Measurements from ENCODE around the gene MAP2K2.

MAP2K2 gene

DNA sequence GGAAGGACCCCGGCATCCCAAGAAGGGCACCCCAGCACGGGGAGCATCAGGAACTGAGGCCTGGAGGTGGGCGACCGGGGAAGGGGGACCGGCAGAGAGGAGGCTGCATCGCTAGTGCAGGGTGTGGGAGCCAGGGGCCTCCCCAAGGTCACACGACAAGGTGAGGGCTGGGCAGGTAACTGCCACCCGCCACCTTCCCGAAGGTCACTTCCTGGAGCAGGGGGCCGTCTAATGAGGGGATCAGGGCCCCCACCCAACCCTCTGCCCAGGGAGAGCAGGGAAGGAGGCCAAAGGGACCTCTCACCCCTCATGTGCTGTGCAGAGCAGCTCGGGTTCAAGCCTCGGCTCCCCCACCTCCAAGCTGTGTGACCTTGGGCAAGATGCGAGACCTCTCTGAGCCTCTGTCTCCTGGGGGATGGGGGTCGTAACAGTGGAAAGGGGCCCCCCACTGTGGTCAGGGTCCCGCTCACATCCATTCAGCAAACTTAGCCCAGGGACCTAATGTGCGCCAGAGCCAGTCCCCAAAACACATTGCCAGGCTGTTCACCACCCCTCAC, 63.2 kb downstream of the MAP2K2 start:
- no peak for DNase-seq (ENCODE audit: low spot score)

DNA sequence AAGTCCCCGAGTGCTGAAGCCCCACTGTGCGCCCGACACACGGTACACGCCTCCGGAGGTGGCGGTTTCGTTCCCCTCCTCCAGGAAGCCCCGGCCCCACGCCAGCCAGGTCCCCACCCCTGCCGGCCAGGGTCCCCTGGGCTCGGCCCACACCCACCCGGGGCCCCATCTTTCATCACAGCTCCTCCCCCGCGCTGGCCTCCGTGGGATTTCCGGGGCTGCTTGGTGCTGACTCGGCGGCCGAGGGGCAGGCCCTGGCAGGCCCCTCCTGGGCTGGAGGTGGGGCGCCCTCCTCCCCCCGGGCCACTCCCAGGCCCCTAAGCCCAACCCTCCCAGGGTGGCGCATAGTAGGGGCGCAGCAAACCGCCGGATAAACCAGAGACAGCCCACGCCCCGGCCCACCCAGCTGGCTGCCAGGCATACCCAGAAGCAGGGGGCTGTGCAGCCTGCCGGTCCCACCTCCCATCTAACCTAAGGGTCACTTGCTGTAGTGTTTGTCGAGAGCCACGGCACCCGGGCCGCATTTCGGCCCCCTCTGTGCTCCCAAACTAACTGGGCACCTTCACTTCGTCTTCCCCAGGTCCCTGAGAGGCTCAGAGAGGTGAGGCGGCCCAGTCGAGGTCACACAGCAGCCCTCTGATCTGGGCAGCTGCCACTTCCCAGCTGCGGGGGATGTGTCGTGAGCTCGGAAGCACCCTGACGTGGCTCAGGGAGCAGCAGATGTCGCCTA, 63.9 kb downstream of the MAP2K2 start:
- DNase-seq (ENCODE audit: low spot score): no peak

- DNase-seq (ENCODE audit: low spot score): no peak
These were observed 64.5 kb downstream of the MAP2K2 start for GRCh38 chr19:4059453-4059871.

DNA sequence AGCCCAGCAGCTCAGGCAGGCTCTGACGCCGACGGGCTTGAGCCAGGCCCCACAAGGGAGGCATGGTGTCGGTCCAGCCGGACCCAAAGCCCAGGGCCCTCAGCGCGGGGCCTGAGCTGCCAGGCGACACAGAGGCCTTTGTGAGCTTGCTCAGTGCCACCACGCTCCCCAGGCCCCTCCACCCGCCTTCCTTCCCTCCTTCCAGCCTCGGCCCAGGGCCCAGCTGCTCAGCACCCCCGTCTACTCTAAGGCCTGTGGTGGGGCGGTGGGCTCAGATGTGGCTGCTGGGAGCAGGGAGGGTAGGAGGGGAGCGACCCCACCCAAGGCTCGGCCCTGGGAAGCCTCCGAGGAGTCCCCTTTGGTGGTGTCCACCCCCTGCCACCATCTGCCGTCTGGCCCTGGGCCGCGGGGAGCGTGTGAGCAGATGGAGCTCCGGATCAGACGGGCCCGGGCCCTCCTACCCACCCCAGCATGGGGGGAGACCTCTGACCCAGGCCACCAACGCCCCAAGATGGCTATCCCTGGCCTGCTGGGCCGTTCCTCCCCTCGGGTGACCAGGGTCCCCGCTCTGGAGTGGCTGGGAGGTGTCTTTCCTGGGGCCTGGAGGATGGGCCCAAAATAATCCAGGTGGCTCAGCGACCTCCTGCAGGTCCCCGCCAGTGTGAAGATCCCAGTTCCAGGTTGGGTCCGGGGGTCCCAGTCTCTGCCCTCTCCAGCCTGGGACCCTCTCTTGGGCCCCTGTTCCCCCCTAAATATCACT, 65.0 kb downstream of the MAP2K2 start:
- no peak for DNase-seq (ENCODE audit: low spot score)

- peak; percentile 92 for DNase-seq (ENCODE audit: low spot score)
These were observed 65.8 kb downstream of the MAP2K2 start for GRCh38 chr19:4057931-4058692.

DNA sequence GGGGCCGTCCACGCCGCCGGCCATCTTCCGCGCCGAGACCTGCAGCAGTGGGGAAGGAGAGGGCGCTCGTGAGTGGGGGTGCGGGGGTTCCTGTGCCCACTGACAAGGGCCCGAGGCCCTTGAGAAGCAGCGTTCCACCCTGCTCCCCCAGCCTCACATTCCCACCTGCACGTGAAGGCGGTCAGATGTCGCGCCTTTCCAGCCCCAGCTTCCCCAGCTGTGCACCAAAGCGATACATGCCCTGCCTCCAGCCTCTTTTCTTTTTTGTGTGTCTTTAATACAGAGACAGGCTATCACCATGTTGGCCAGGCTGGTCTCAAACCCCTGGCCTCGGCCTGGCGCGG, 68.7 kb downstream of the MAP2K2 start:
- DNase-seq (ENCODE audit: low spot score): no peak

- no peak for DNase-seq (ENCODE audit: low spot score)
These were observed 69.3 kb downstream of the MAP2K2 start for GRCh38 chr19:4054441-4055208.

GRCh38 chr19:4053423-4054324, 70.2 kb downstream of the MAP2K2 start:
- DNase-seq (ENCODE audit: low spot score): no peak

DNA sequence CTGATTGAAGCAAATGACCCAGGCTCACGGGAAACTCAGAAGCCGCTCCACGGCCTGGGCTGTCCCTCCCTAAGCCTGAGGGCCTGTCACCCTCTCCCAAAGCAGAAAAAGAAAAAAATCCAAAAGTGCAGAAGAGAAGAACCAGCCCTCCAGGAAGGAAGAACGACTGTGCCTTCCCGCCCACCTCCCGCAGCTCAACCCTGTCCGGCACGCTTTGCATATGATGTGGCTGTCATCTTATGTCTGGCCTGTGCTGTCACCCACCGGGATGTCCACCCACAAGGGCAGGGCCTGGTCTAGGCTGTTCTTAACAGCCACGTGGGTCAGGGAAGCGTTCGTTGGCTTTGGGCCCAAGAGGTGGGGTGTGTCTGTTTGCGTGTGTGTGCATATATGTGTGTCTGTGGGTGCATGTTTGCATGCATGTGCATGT, 70.9 kb downstream of the MAP2K2 start:
- DNase-seq (ENCODE audit: low spot score): no peak

GRCh38 chr19:4052114-4052992, 71.6 kb downstream of the MAP2K2 start:
- DNase-seq (ENCODE audit: low spot score): peak; percentile 66

GRCh38 chr19:4051175-4052101, 72.5 kb downstream of the MAP2K2 start:
- no peak for DNase-seq (ENCODE audit: low spot score)

DNA sequence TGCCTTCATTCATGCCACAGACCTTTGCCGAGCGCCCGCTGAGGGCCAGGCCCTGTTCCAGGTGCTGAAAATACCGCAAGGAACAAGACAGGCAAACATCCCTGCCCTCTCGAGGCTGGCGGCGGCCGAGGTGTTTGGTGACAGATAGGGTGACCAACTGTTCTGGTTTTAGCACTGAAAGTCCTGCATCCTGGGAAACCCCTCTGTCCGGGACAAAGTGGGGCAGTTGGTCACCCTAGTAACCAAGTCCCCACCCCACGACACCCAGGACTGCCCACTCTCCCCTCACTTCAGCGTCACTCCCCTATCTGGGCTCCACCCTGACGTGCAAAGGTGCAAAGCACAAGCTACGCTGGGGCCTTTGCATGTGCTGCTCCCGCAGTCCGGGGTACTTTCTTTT, 74.5 kb downstream of the MAP2K2 start:
- DNase-seq (ENCODE audit: low spot score): no peak

DNA sequence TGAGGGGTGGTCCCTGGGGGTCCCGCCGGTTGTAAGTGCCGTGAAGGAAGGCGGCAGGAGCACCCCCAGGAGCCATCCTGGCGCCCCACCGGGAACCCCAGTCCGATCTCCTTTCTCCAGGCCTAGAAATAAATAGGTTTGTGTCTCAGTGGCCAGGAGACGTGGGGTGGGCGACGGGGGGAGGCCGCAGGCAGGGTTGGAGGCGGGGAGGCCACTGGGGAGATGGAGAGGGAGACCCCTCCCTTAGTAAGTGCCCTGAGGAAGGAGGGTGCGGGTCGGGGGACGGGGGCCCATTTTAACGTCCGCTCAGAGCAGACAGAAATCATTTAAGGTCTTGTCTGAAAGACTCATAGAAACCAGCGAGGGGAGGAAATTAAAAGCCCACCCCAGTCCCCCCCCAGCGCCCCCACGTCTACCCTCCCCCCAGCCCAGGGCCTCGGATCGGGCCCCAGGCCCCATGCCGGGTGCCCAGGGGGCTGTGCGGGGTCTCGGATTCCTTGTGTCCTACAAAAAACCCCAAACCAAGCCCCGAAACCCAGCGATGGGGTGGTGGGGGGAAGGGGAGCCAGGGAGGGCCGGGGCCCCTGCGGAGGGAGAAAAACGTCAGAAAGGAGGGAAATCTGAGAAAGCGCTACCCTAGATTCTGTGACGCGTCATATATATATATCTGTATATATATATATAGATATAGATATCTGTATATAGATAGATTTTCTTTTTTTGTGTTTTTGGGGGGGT, 76.8 kb downstream of the MAP2K2 start:
- no peak for DNase-seq (ENCODE audit: low spot score)

DNA sequence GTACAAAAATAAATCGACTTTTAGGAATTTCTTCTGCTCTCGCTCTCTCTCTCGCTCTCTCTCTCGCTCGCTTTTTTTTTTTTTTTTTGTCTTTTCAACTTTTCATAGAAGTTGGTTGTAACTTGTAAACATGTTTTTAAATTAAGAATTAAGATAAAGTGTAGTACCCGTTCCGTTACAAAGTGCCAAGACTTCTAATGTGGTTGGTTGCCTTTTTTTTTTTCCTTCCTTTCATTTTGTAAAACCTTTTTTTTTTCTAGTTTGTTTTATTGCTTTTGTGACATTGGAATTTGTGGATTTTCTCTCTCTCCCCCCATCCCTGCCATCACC, 77.6 kb downstream of the MAP2K2 start:
- DNase-seq (ENCODE audit: low spot score): no peak

DNA sequence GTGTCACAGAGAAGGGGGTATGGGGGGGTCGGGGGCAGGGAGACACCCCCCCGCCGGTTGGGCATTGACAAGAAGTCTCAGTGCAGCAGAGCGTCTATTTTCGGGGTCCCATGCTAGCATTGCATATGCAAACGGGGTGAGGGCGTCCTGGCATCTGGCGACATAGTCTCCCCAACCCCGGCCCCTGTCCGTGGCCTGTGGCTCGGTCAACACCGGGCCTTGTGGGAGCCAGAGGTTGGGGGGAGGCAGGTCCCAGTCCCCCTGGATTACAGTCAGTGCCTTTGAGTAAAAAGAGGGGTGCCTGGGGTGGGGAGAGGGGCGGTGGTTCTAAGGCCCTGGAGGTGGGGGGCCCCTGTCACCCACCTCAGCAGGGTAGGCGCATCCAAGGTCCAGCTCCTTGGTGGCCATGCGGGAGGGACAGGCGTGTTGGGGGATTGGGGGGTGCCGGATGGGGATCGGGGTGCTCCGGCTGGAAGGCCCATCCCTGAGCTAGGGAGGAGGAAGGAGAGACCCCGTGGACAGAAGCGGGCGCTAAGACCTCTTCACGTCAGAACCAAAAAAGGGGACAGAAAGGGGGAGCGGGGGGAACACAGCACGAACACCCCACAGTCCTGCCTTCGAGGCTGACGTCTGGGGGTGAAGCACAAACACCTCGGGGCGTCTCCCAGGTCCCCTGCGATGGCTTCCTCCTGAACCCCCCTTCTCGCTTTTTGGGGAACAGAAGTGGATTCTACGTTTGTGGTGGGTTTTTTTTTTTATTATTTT, 78.1 kb downstream of the MAP2K2 start:
- DNase-seq (ENCODE audit: low spot score): no peak

- DNase-seq (ENCODE audit: low spot score): no peak
These were observed 78.9 kb downstream of the MAP2K2 start for GRCh38 chr19:4044990-4045465.
